MM.1S (cell line): ENCODE measurements around the gene ATP4A.

Experiments used
- CTCF ChIP-seq: fragments of 300-600 bp; sonication (generic); IDR thresholded peaks from 2 replicates; pipeline ENCODE4 v1.5.1; 2016; ENCODE audit warnings: antibody characterized with exemption, low read length, mixed read lengths
- EZH2 ChIP-seq: fragments of 300-600 bp; sonication (generic); optimal IDR thresholded peaks from 2 replicates; pipeline ENCODE3; 2017; ENCODE audit warnings: low read depth, mild to moderate bottlenecking, antibody characterized with exemption, low read length, mixed read lengths
- EZH2phosphoT487 ChIP-seq: fragments of 300-600 bp; sonication (generic); IDR thresholded peaks from 2 replicates; pipeline ENCODE4 v1.6.1; 2018; ENCODE audit warnings: antibody characterized with exemption, low read length

GRCh38 chr19:35506011-35506410 lies 57.4 kb downstream of the ATP4A start:
- TF ChIP-seq CTCF (no peak), EZH2 (no peak), EZH2phosphoT487 (no peak)
